PC-9 (cell line): ENCODE measurements around the gene RNLS.

ENCODE experiments used
- CTCF ChIP-seq: fragments of 200-600 bp; sonication (generic); conservative IDR thresholded peaks from 2 replicates; pipeline ENCODE4 v1.6.1; 2017; ENCODE audit warnings: mixed run types, antibody characterized with exemption, mild to moderate bottlenecking, moderate library complexity
- EZH2 ChIP-seq: fragments of 200-600 bp; sonication (generic); IDR thresholded peaks from 2 replicates; pipeline ENCODE4 v1.8.0; 2017; ENCODE audit warnings: antibody characterized with exemption, low read depth

GRCh38 chr10:88530093-88530492 lies 53.0 kb downstream of the RNLS start:
- TF ChIP-seq CTCF (no peak), EZH2 (no peak)
